Ovary (tissue), 3 donors: ENCODE results near the gene KCNJ5.

ENCODE experiments used
- CTCF ChIP-seq, 3 donors: fragments of 450-650 bp in 2 of 3; fragments of 200-600 bp in 1 of 3; IDR thresholded peaks; one replicate each; pipeline versions ENCODE4 v1.5.1 to v1.8.0; 2016 to 2022; ENCODE audit warnings: antibody characterized with exemption in 3 of 3, mild to moderate bottlenecking in 1 of 3
- EP300 ChIP-seq: sonication (generic); formaldehyde crosslinking; IDR thresholded peaks from one replicate; pipeline ENCODE4 v1.6.1; 2017; ENCODE audit warnings: antibody characterized with exemption
- donor health status: DM: no; HTN: no; CAD: no.

GRCh38 chr11:128904303-128904655, 13.1 kb downstream of the KCNJ5 start:
- TF ChIP-seq CTCF (IDR thresholded peaks at IDR 0.05), result no peak
- TF ChIP-seq EP300, result no peak
